Measurements from ENCODE around the gene GLB1L. TPM values are rescaled to one million over a fixed set of nuclear protein-coding genes. Genes with fewer than 3 reads are reported as not detected.
A peak's percentile ranks its signal among the peaks of the same experiment; 100 is the strongest.

Gene GLB1L
- total and polyA plus RNA-seq, 12 donors: 1.5 to 5.2 (median 2.4) TPM

- Histone ChIP-seq H3K27ac (peak overlapping the region in 5 of 10 donors; percentile 97 to 100 (median 99)), H3K4me3 (peak overlapping the region in 2 of 10 donors; percentile 82 to 96), H3K4me1 (peaks cover 11 to 64% (median 30%) of the 10 kb centered on the region in 9 donors), H3K9me3 (no peaks in the 10 kb centered on the region), H3K36me3 (peaks cover 0 to 56% (median 45%) of the 10 kb centered on the region in 9 donors), H3K27me3 (no peaks in the 10 kb centered on the region)
- 94 to 99% methylated on average over 4 of the region's 4 CpGs for WGBS, 2 donors
- TF ChIP-seq CTCF (IDR thresholded peaks at IDR 0.05): no peak
- DNase-seq (no peak), ATAC-seq (no peak)
- intact Hi-C loops (cut with DNase I): loop anchor here in 1 of 10 donors (2.0 kb wide), 1 partner anchor 62 kb away; the partner anchor contains the start of gene ABCB6
These were observed 35.4 kb upstream of the GLB1L start for GRCh38 chr2:219280651-219281050.

GRCh38 chr2:219279916-219280516 is 34.8 kb upstream of the GLB1L start:
- DNase-seq (no peak), ATAC-seq (no peak)
- intact Hi-C loops (cut with DNase I): loop anchor here in 5 of 10 donors (1.0 to 5.0 kb wide), 10 partner anchors 14 to 118 kb away; partner anchors contain the start of genes ANKZF1 (in 2 of the 5), ATG9A (in 2 of the 5), TUBA4A (in 2 of the 5) and TUBA4B (in 2 of the 5)
- WGBS, 2 donors: 39 to 40% methylated on average over 12 of the region's 12 CpGs
- peak overlapping the region; percentile 91 to 100 (median 98) for H3K27ac ChIP-seq
- H3K36me3 ChIP-seq: peaks cover 0 to 50% (median 39%) of the 10 kb centered on the region in 9 donors
- TF ChIP-seq CTCF (IDR thresholded peaks at IDR 0.05): peak in 2 of 9 donors; percentile 2 to 5
- peak overlapping the region; percentile 56 to 96 (median 75) for H3K4me3 ChIP-seq
- no peaks in the 10 kb centered on the region for H3K27me3 ChIP-seq
- H3K4me1 ChIP-seq: peaks cover 11 to 61% (median 33%) of the 10 kb centered on the region in 9 donors
- H3K9me3 ChIP-seq: no peaks in the 10 kb centered on the region

- H3K27ac ChIP-seq: peak within 1 kb of the TSS; percentile 91 to 100 (median 98)
- H3K9me3 ChIP-seq: no peaks in the 10 kb centered on the region
- intact Hi-C loops (cut with DNase I): loop anchor here in 5 of 10 donors (1.0 to 5.0 kb wide), 9 partner anchors 15 to 117 kb away; partner anchors contain the start of genes ANKZF1 (in 2 of the 5), ATG9A (in 2 of the 5), TUBA4A (in 2 of the 5) and TUBA4B (in 2 of the 5)
- H3K4me1 ChIP-seq: peaks cover 11 to 58% (median 34%) of the 10 kb centered on the region in 9 donors
- peak in 6 of 9 donors; percentile 4 to 48 (median 33) for TF ChIP-seq CTCF (IDR thresholded peaks at IDR 0.05)
- ATAC-seq (peak; percentile 95 to 97 (median 97)), DNase-seq (peak; percentile 99)
- peak within 1 kb of the TSS; percentile 56 to 96 (median 75) for H3K4me3 ChIP-seq
- H3K27me3 ChIP-seq: no peaks in the 10 kb centered on the region
- peaks cover 0 to 43% (median 32%) of the 10 kb centered on the region in 9 donors for H3K36me3 ChIP-seq
- WGBS, 2 donors: 0 to 1% methylated on average over 63 to 65 of the region's 65 CpGs
These were observed 34.1 kb upstream of the GLB1L start, which contains the start of gene DNAJB2 for GRCh38 chr2:219279151-219279915. TSS of gene DNAJB2 (plus strand) at chr2:219279366. CDS start at chr2:219279834, 468 bp downstream.

GRCh38 chr2:219278655-219279150 is 33.5 kb upstream of the GLB1L start:
- DNase-seq: no peak
- peak overlapping the region; percentile 56 to 96 (median 75) for H3K4me3 ChIP-seq
- intact Hi-C loops (cut with DNase I): loop anchor here in 6 of 10 donors (1.0 to 5.0 kb wide), 9 partner anchors 16 to 116 kb away; partner anchors contain the start of genes ANKZF1 (in 2 of the 6), ATG9A (in 2 of the 6), TUBA4A (in 2 of the 6) and TUBA4B (in 2 of the 6)
- H3K27ac ChIP-seq: peak overlapping the region; percentile 91 to 100 (median 98)
- peaks cover 0 to 37% (median 26%) of the 10 kb centered on the region in 9 donors for H3K36me3 ChIP-seq
- ATAC-seq: peak in 7 of 8 donors; percentile 32 to 63 (median 55)
- no peaks in the 10 kb centered on the region for H3K27me3 ChIP-seq
- H3K9me3 ChIP-seq: no peaks in the 10 kb centered on the region
- H3K4me1 ChIP-seq: peaks cover 11 to 64% (median 36%) of the 10 kb centered on the region in 9 donors
- WGBS, 2 donors: 17% methylated on average over 9 of the region's 9 CpGs
- TF ChIP-seq CTCF (IDR thresholded peaks at IDR 0.05): no peak

Data from heart right ventricle (tissue), 16 donors.